ENCODE measurements around the gene CRISPLD2.

Gene CRISPLD2

GRCh38 chr16:84884596-84885341, 65.0 kb downstream of the CRISPLD2 start:
- DNase-seq (ENCODE audit: low read depth) = no peak

- no peak for DNase-seq (ENCODE audit: low read depth)
These were observed 65.6 kb downstream of the CRISPLD2 start for GRCh38 chr16:84885342-84885910.

GRCh38 chr16:84886497-84887090, 66.8 kb downstream of the CRISPLD2 start:
- no peak for DNase-seq (ENCODE audit: low read depth)

- DNase-seq (ENCODE audit: low read depth) = no peak
These were observed 67.4 kb downstream of the CRISPLD2 start for GRCh38 chr16:84887207-84887606.

GRCh38 chr16:84888450-84888849, 68.7 kb downstream of the CRISPLD2 start:
- no peak for DNase-seq (ENCODE audit: low read depth)

GRCh38 chr16:84889066-84889465, 69.3 kb downstream of the CRISPLD2 start:
- no peak for DNase-seq (ENCODE audit: low read depth)

- DNase-seq (ENCODE audit: low read depth) = no peak
These were observed 70.6 kb downstream of the CRISPLD2 start for GRCh38 chr16:84890427-84890826.

- no peak for DNase-seq (ENCODE audit: low read depth)
These were observed 71.5 kb downstream of the CRISPLD2 start for GRCh38 chr16:84891149-84891795.

GRCh38 chr16:84892097-84892496, 72.3 kb downstream of the CRISPLD2 start:
- no peak for DNase-seq (ENCODE audit: low read depth)

GRCh38 chr16:84893467-84893848, 73.7 kb downstream of the CRISPLD2 start:
- DNase-seq (ENCODE audit: low read depth) = no peak

GRCh38 chr16:84893849-84894599, 74.2 kb downstream of the CRISPLD2 start:
- no peak for DNase-seq (ENCODE audit: low read depth)

GRCh38 chr16:84895016-84895415, 75.2 kb downstream of the CRISPLD2 start:
- DNase-seq (ENCODE audit: low read depth) = no peak

- no peak for DNase-seq (ENCODE audit: low read depth)
These were observed 77.1 kb downstream of the CRISPLD2 start for GRCh38 chr16:84896847-84897246.

- DNase-seq (ENCODE audit: low read depth) = no peak
These were observed 78.2 kb downstream of the CRISPLD2 start for GRCh38 chr16:84897911-84898377.

- no peak for DNase-seq (ENCODE audit: low read depth)
These were observed 78.7 kb downstream of the CRISPLD2 start for GRCh38 chr16:84898447-84898846.

GRCh38 chr16:84899414-84899813, 79.6 kb downstream of the CRISPLD2 start:
- no peak for DNase-seq (ENCODE audit: low read depth)

GRCh38 chr16:84905965-84906460, 86.2 kb downstream of the CRISPLD2 start:
- no peak for DNase-seq (ENCODE audit: low read depth)

- no peak for DNase-seq (ENCODE audit: low read depth)
These were observed 87.3 kb downstream of the CRISPLD2 start for GRCh38 chr16:84907051-84907450.

- peak; percentile 37 for DNase-seq (ENCODE audit: low read depth)
These were observed 87.8 kb downstream of the CRISPLD2 start for GRCh38 chr16:84907575-84907974.

- DNase-seq (ENCODE audit: low read depth) = no peak
These were observed 89.8 kb downstream of the CRISPLD2 start for GRCh38 chr16:84909476-84910085.

- no peak for DNase-seq (ENCODE audit: low read depth)
These were observed 91.9 kb downstream of the CRISPLD2 start for GRCh38 chr16:84911486-84912216.

Measured in GM04503 (cell line).